Left kidney (tissue), 8 donors: ENCODE measurements around the gene PRMT2. TPM values are rescaled to one million over a fixed set of nuclear protein-coding genes. Genes with fewer than 3 reads are reported as not detected.

Experiments used
- DNase-seq: peaks from one replicate; pipeline ENCODE4 v3.0.0-alpha.2; 2013
- long read RNA-seq, 8 donors: transcript quantifications; one replicate each; lab custom pipeline, GENCODE V29; 2026
- polyA plus RNA-seq: library from polyadenylated mRNA; unstranded; fragments of 120-200 nt; gene quantifications from one replicate; pipeline ENCODE4 v1.2.1, GENCODE V29; 2013; ENCODE audit not compliant: insufficient read length

The PRMT2 gene
- polyA plus RNA-seq, result 119 TPM
- long read RNA-seq, donor 1, transcript PRMT2-203 (12 exons, 2,688 nt), result minor isoform, 7 of 75 reads
- long read RNA-seq, donor 1, transcript PRMT2-206 (11 exons, 2,131 nt), result major isoform, 8 of 75 reads
- long read RNA-seq, donor 1, partial matches to known transcripts, result 53 of 75 reads
- long read RNA-seq, donor 1, other reads (novel, unspliced or antisense), result 0 of 75 reads
- long read RNA-seq, donor 2, transcript PRMT2-203 (12 exons, 2,688 nt), result major isoform, 14 of 55 reads
- long read RNA-seq, donor 2, transcript PRMT2-206 (11 exons, 2,131 nt), result minor isoform, 6 of 55 reads
- long read RNA-seq, donor 2, partial matches to known transcripts, result 33 of 55 reads
- long read RNA-seq, donor 2, other reads (novel, unspliced or antisense), result 0 of 55 reads
- long read RNA-seq, donor 3, transcript PRMT2-203 (12 exons, 2,688 nt), result major isoform, 9 of 35 reads
- long read RNA-seq, donor 3, transcript PRMT2-206 (11 exons, 2,131 nt), result minor isoform, 5 of 35 reads
- long read RNA-seq, donor 3, partial matches to known transcripts, result 17 of 35 reads
- long read RNA-seq, donor 3, other reads (novel, unspliced or antisense), result 0 of 35 reads
- long read RNA-seq, donor 4, partial matches to known transcripts, result 21 of 22 reads
- long read RNA-seq, donor 4, other reads (novel, unspliced or antisense), result 0 of 22 reads
- long read RNA-seq, donor 5, transcript PRMT2-206 (11 exons, 2,131 nt), result minor isoform, 12 of 102 reads
- long read RNA-seq, donor 5, transcript PRMT2-203 (12 exons, 2,688 nt), result major isoform, 25 of 102 reads
- long read RNA-seq, donor 5, partial matches to known transcripts, result 55 of 102 reads
- long read RNA-seq, donor 5, other reads (novel, unspliced or antisense), result 0 of 102 reads
- long read RNA-seq, donor 6, transcript PRMT2-206 (11 exons, 2,131 nt), result minor isoform, 6 of 93 reads
- long read RNA-seq, donor 6, transcript PRMT2-203 (12 exons, 2,688 nt), result major isoform, 8 of 93 reads
- long read RNA-seq, donor 6, transcript PRMT2-204 (6 exons, 954 nt), result minor isoform, 5 of 93 reads
- long read RNA-seq, donor 6, partial matches to known transcripts, result 71 of 93 reads
- long read RNA-seq, donor 6, other reads (novel, unspliced or antisense), result 0 of 93 reads
- long read RNA-seq, donor 7, transcript PRMT2-203 (12 exons, 2,688 nt), result major isoform, 13 of 63 reads
- long read RNA-seq, donor 7, transcript PRMT2-204 (6 exons, 954 nt), result minor isoform, 6 of 63 reads
- long read RNA-seq, donor 7, transcript PRMT2-206 (11 exons, 2,131 nt), result minor isoform, 11 of 63 reads
- long read RNA-seq, donor 7, partial matches to known transcripts, result 30 of 63 reads
- long read RNA-seq, donor 7, other reads (novel, unspliced or antisense), result 0 of 63 reads
- long read RNA-seq, donor 8, transcript PRMT2-206 (11 exons, 2,131 nt), result major isoform, 5 of 19 reads
- long read RNA-seq, donor 8, partial matches to known transcripts, result 5 of 19 reads
- long read RNA-seq, donor 8, other reads (novel, unspliced or antisense), result 0 of 19 reads

DNA sequence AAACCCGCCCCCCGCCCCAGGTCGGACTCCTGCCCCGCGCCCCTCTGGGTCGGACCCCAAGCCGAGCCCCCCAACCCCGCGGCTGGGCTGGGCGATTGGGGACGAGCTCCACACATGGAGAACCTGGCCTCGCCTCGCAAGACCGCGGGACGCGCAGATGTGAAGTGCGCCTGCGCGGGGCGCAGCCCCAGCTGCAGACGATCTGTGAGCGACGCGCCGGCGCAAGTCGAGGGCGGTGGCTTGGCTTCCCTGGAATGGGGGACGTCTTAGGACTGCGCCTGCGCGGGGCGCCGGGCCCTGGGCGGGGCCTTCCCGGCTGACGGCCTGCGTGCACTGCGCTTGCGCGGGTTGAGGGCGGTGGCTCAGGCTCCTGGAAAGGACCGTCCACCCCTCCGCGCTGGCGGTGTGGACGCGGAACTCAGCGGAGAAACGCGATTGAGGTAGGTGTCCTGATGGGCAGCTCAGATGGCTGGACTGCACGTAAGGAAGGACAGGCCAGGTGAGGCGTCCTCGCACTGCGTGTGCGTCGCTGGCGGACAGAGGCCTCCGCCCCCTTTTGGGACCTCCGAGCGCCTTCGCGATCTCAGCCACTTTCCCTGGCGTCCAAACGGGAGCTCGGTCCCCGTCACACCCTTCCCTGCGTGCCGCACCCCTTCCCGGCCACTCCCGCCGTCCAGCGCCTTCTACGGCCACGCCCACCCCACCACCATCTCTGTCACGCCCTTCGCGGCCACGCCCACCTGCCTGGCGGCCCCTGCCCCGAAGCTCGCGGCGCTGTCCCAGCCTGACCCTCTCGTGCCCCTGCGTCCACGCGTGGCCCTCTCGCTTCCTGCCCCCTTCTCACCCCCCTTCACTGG is at the start of gene PRMT2:
Gene PRMT2 (plus strand): TSS at position 351 of the 857 bp plus-strand sequence. CDS start 1,278 bp downstream, outside the sequence.
- DNase-seq, result peak; percentile 97

DNA sequence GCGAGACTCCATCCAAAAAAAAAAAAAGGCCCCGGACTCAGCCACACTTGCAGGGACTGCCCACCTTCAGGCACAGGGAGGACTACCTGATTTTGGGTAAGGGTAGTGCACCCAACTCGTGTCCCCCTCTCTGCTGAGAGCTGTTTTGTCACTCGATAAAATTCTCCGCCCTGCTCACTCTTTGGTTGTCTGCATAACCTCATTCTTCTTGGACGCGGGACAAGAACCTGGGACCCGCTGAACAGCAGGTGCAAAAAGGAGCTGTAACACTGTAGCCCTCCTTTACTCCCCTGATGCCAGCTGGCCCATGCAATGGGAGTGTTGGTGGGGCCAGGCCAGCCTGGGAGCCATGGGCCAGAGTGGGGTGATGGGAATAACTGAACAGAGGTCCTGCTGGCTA is 41.2 kb upstream of the PRMT2 start:
- DNase-seq, result no peak

DNA sequence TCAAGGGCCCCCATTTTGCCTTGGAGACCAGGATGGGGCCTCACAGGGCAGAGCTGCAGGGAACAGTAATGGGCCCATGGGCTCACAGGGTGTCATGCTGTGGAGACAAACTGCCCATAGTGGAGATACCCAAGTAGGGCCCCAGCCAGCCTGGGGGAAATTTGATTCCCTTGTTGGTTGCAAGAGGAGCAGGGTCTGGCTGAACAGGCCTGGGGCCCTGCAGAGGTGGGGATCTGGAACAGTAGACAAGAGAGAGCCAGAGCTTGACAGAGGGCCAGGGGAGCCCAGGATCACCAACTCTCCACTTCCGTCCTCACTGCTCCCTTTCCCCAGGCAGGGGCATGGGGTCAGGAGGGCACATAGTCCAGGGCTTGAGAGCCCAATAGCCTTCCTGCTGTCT is 39.3 kb upstream of the PRMT2 start:
- DNase-seq, result no peak

DNA sequence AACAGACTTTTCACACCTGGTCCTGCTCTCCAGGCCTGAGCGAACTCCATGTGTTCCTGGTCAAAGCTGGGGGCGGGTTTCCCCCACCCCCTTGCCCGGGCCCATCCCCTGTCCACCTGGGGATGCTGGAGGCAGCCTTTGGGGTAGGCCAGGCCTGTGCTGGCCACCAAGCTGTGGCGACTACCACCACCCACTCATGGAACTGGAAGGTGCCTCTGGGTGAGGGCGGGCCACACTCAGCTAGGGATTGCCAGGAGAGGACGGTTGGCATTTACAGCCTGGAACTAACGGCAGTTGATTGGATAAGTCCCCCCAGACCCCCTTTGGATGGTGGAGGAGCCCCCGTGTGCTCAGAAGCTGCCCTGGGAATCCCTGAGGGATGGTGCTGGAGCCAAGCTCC is 38.4 kb upstream of the PRMT2 start:
- DNase-seq, result no peak

DNA sequence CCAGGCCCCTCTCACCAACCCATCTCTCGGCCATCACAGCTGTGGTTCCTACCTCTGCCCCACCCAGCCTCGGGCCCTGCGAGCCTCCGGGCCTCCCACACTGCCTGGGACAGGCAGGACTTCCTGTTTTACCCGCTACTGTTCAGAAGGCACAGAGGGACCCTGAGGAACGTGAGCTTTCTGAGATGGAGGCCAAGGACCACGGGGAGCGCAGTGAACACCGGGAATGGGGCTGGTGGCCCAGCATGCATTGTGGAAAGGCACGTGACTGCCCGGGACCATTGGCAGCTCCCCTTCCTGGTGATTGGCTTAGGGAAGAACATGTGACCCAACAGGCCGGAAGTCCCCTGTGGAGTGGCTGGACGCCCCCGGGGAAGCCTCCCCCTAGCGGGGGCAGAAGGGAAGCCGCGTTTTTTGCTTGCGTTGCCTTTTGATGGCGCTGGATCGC is 37.6 kb upstream of the PRMT2 start:
- no peak for DNase-seq

DNA sequence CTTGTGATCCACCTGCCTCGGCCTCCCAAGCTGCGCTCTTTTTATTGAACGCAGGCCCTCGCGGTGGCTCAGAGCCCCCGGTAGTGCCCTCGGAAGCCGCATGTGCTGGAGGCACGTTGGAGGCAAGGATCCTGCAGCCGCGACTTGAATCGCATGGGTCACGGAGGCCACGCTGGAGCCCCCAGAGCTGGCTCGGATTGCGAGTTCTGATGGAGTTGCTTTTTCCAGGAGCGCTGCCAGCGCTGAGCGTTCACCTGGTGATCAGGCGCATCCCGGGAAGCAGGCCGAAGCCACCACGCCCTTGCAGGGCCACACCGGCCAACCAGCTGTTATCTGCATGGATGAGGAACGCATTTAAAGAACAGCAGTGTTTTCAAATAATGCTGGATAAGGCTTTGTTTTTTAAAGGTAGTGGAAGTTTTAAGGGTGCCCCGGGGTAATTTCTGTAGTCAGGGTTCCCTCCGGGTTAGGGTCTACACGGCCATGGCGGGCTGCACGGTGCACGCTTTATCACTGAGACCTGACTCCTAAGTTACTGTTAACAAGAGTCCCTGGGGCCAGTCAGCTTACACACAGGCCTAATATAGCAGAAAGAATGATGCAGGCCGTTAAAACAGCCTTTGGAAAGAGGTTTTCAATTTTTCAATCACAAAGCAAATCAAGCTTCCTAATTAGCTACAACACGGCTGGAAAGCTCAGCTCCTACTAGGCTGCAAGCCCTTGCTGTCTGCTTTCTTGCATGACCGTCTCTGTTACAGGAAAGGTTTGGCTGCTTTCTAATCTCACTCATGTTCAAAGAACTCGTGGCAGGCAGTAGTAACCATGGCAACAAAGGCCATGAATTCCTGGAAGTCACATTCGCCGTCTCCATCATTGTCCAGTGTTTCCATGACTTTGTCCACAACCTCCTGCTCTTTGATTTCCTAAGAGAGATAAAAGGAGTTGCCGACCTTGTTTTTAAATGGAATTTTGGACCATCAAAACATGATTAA is 36.6 kb upstream of the PRMT2 start:
- peak; percentile 77 for DNase-seq

DNA sequence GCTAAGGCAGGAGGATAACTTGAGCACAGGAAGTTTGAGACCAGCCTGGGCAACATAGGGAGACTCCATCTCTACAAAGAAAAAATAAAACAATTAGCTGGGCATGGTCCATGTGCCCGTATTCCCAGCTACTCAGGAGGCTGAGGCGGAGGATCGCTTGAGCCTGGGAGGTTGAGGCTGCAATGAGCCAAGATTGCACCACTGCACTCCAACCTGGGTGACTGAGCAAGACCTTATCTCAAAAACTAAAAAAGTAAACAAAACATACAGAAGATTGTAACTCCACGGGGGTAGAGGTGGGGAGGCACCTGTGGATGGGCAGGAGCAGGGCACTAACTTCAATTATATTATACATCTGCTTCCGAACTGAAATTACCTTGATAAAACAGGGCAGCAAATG is 35.2 kb upstream of the PRMT2 start:
- DNase-seq, result no peak

DNA sequence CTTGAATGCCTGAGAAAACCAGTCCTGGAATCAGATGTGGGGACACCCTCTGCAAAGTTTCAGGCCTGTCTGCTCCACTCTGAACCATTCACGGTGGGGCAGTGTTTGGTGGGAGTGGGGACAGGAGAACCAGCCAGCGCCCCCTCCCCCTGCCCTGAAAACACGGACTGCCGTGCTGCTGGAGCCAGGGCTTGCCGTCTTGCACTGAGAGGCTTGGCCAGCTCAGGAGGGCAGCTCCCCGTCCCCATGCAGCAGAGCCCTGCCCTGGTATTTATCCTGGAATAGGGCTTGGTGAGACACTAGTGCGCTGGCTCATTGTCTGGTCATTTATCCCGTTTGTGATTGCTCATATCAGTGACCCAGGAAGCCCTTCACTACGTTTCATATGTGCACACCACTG is 34.5 kb upstream of the PRMT2 start:
- no peak for DNase-seq

DNA sequence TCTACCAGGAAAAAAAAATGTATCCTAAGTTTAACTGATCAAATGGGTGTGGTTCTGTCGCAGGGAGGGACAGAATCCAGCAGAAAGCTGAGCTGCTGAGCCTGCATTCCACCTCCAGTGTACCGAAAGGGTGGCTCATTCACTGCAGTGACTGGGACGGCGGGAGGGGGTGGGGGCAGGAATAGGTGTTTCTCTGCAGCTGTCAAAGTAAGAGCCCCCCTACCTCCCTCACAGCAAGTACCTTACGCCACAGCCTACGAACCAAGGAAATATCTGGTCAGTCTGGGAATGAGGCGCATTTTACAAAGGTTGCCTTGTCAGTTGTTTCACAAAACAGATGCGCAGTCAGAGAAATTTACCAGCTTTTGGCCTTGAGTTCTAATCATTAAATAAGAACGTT is 32.2 kb upstream of the PRMT2 start:
- no peak for DNase-seq

DNA sequence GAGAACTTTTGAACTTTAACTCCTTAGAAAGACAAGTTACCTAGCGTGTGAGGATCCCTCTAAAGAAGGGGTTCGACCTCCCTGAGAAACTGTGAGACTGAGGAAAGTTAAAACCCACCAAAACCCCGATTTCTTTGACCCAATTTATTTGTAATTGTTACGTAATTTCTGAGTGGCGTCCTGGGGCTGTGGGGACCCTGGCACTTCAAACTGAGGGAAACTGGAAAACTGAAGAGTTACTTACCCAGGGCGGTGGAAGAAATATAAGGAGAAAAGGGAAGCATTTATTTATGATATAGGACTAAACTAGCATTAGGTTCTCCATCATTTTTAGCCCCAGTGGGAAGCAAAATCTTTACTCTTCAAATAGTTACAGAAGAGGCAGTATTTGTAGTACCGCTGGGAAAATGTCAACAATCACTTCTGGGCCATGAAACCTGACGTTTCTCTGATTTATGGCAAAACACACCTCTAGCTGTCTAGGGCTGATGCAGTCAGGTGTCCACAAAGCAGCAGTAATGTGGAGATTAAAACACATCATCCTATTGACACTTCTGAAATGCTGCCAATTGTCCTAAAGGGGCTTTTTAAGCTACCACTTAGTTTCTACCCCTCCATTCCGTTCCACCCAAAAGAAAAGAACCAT is 31.0 kb upstream of the PRMT2 start:
- DNase-seq, result no peak

DNA sequence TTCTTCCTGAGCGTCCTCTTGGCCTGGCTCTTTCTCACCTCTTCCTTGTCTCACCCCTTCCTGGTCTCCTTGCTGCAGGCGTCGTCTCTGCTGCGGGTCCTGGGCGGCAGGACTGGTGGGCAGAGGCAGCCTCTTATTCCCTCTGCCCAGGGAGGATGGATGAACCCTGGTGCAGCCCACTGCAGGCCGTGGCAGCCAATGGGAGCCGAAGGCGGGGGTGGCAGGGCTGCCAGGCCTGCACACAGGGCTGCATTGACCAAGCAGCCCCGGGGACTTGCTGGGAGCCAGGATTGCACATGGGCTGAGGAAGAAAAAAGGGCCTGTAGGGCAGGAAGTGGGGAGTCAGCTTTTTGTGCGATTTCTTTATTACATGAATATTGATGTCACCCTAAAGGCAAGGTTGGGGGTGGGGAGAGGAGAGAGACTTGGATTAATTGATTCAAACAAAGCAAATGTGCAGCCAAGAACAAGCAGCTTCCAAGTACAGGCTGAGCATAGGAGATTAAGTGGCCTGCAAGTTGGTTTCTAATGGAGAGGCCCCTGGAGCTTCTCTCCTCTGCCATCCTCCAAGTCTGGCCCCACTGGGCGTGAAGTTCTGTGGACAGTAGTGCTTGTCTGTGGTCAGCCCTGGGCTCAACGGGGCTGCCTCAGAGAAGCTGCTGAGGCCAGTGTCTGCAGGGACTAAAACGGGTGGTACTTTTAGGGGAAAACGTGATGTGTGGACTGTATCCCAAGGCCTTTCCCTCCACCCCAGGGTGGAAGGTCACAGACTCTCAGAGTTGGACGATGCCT is 30.3 kb upstream of the PRMT2 start, which contains the start of gene S100B:
Gene S100B (minus strand): TSS at position 108 of the 792 bp plus-strand sequence. CDS start 2,667 bp downstream, outside the sequence.
- DNase-seq, result peak; percentile 41

DNA sequence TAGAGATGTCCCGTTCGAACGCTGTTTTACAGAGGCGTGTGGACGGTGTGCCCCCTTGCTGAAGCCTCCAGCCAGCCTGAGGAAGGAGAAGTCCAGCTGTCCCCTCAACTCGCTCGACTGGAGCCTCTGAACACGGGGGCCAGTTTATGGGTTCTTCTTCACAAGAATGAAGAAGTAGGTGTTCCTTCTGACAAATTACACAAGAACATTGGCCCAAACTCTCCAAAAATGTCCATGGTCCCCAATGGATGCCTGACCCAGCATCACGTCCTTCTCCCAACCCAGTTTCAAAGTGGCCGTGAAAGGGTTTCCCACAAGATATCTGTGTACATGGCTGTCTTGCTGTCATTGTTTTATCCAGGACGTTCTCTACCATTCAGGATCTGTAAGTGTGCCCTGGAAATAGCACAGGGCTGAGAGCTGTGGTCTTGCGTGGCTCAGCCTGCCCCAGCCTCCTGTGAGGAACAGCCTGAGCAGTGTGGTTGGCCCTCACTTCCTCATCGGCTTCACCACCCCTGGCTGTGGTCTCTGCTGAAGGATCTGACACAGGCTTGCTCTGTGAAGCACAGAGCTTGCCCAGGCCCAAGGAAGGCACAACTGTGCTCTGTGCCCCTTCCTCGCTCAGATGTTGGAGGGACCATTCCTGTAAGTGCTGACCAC is 29.6 kb upstream of the PRMT2 start:
- DNase-seq, result no peak

DNA sequence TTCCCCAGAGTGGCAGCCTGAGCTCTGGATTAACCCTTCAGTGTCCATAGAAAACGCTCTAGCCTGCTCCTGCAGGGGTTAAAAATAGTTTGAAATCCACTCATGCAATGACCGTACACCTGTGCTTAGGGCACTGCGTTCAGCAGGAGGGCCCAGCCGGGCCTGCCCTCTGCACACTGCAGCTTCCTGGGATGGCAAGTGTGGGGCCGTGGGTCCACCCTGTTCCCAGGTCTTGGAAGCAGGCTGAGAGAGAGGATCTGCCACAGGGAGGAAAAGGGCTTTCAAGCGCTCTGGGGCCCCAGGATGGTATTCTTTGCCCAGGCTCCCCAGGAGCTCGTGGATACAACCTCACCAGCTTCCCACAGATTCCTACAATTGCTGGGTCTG is 29.1 kb upstream of the PRMT2 start:
- no peak for DNase-seq

DNA sequence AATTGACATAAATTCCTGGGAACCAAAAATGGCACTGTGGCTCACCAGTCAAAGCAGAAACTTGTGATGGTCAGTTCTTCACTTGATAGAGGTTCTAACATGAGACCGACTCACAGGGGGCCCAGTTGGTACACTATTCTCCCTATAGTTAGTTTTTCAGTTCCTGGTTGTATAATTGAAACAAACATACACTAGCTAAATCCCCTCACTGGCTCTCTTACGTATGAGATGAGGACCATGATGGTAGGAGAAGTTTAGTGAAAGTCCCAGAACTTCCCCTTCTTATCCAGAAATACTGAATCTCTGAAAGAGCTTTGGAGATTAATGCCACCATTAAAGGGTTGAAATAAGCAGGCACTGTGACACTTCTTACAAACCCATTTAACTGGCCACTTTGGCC is 27.8 kb upstream of the PRMT2 start:
- no peak for DNase-seq

DNA sequence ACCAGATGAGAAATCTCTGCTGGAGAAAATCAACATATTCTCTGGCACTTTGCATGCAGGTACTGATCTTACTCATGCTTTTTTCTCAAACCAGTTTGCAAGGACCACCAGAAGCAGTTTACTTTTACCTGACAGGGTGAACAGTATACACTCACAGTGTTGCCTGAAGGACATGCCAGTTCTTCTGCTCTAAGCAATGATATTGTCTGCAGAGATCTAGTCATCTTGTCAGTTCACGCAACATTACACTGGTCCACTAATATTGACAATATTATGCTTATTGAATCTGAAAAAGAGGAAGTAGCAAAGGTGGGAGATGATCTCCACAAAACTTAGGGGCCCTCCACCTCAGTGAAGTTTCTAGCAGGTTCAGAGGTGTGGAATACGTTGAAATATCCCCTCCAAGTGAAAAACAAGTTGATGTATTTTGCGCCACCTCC is 26.8 kb upstream of the PRMT2 start:
- DNase-seq, result no peak

DNA sequence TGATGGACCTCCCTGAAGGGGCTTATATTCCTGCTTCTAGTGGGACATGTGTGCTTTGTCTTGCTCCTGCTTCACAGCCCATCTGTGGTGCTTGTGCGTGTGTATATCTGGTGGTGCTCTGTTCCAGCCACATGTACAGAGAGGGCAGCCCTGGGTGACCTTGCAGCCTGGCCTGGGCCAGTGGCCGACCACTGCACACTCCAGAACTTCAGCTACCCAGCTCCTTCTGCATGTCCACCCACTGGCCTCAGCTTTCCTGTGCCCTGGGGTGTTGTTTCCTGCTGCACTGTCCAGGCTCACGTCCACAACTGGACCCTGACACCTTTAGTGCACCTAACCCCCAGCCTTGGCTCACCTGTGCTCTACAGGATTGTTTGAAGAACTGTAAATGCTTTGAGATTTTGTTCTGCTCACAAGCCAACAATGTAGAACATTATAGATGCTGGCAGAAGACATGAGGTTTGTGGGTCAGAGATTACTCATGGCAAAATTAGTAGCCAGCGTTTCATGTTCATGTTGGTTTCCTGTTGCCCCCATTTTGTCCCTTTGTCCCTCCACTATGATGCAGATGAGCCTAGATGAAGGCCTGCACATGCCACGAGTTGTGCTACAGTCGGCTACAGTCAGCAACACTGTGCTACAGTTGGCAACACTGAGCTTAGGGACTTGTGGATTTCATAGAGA is 25.3 kb upstream of the PRMT2 start:
- DNase-seq, result no peak

DNA sequence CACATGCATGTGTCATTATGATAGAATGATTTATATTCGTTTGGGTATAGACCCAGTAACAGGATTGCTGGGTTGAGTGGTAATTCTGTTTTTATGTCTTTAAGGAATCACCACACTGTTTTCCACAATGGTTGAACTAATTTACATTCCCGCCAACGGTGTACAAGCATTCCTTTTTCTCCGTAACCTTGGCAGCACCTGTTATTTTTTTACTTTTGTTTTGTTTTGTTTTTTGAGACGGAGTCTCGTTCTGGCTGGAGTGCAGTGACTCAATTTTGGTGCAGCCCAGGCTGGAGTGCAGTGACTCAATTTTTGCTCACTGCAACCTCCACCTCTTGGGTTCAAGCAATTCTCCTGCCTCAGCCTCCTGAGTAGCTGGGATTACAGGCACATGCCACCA is 22.1 kb upstream of the PRMT2 start:
- DNase-seq, result no peak
